ENCODE measurements around the gene CST9.

- TF ChIP-seq CTCF (IDR thresholded peaks at IDR 0.05; ENCODE audit: low read length) (no peak), EZH2 (IDR thresholded peaks at IDR 0.05; ENCODE audit: borderline replicate concordance, low read length) (no peak)
These were observed 36.8 kb downstream of the CST9 start for GRCh38 chr20:23568971-23569330.

All from OCI-LY1 (cell line).